Adipocyte (in vitro differentiated cells): Measurements from ENCODE around the gene COL23A1.

ENCODE experiments used
- DNase-seq: peaks from one replicate; pipeline ENCODE4 v3.0.0-alpha.2; 2015; ENCODE audit warnings: low read depth
- H3K27me3 ChIP-seq: replicated peaks from 2 replicates; pipeline ENCODE4 v1.7.0; 2013; ENCODE audit warnings: mild to moderate bottlenecking, low read length, moderate library complexity; ENCODE audit not compliant: control insufficient read depth, insufficient read depth
- H3K36me3 ChIP-seq: 2 replicates; pipeline ENCODE4 v1.7.0; 2013; ENCODE audit warnings: low read length, mild to moderate bottlenecking, moderate library complexity; ENCODE audit not compliant: control insufficient read depth, insufficient read depth, severe bottlenecking
- H3K4me1 ChIP-seq: 2 replicates; pipeline ENCODE4 v1.7.0; 2013; ENCODE audit warnings: mild to moderate bottlenecking, low read length, moderate library complexity; ENCODE audit not compliant: control insufficient read depth, insufficient read depth
- H3K4me3 ChIP-seq: 2 replicates; pipeline ENCODE4 v1.7.0; 2013; ENCODE audit warnings: mild to moderate bottlenecking, low read length, moderate library complexity
- H3K9ac ChIP-seq: 2 replicates; pipeline ENCODE4 v1.7.0; 2013; ENCODE audit warnings: mild to moderate bottlenecking, low read length, moderate library complexity
- H3K9me3 ChIP-seq: 2 replicates; pipeline ENCODE4 v1.7.0; 2013; ENCODE audit warnings: mild to moderate bottlenecking, low read length, moderate library complexity; ENCODE audit not compliant: control insufficient read depth

COL23A1 gene

DNA sequence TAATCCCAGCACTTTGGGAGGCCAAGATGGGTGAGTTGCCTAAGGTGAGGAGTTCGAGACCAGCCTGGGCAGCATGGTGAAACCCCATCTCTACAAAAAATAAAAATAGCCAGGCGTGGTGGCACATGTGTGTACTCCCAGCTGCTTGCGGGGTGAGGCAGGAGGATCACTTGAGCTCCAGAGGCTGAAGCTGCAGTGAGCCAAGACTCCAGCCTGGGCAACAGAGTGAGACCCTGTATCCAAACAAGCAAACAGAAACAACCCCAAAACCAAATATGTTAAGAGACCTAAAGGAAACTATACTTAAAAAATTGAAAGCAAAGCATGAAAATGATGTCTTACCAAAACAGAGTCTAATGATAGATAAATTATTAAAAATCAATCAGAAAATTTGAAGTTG lies 373.4 kb downstream of the COL23A1 start:
- DNase-seq, result no peak
- Histone ChIP-seq H3K4me3 (no peak overlapping the region), H3K9ac (no peak overlapping the region), H3K9me3 (no peaks in the 10 kb centered on the region), H3K36me3 (peaks cover 82% of the 10 kb centered on the region), H3K4me1 (no peaks in the 10 kb centered on the region), H3K27me3 (no peaks in the 10 kb centered on the region)

DNA sequence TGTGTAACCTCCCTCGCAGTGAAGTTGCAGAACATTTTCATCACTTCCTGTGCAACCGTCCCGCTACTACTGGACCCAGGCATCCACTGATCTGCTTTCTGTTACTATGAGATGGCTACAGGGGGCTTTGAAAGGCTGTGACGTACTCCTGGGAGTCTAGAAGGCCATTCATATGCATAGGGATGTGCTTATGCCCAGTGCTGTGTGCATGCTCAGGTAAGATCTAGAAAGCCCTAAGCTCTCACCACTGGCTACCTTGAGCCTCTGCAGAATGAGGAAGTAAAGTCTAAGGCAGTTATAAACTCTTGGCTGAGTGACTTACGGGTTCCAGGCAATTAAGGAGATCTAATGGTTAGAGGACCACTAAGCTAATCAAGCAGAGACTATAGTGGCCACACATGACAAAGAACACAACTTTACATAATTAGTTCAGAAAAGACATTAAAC lies 374.1 kb downstream of the COL23A1 start:
- Histone ChIP-seq H3K9me3 (no peaks in the 10 kb centered on the region), H3K4me1 (no peaks in the 10 kb centered on the region), H3K36me3 (peaks cover 82% of the 10 kb centered on the region), H3K4me3 (no peak overlapping the region), H3K27me3 (no peaks in the 10 kb centered on the region), H3K9ac (no peak overlapping the region)
- no peak for DNase-seq

DNA sequence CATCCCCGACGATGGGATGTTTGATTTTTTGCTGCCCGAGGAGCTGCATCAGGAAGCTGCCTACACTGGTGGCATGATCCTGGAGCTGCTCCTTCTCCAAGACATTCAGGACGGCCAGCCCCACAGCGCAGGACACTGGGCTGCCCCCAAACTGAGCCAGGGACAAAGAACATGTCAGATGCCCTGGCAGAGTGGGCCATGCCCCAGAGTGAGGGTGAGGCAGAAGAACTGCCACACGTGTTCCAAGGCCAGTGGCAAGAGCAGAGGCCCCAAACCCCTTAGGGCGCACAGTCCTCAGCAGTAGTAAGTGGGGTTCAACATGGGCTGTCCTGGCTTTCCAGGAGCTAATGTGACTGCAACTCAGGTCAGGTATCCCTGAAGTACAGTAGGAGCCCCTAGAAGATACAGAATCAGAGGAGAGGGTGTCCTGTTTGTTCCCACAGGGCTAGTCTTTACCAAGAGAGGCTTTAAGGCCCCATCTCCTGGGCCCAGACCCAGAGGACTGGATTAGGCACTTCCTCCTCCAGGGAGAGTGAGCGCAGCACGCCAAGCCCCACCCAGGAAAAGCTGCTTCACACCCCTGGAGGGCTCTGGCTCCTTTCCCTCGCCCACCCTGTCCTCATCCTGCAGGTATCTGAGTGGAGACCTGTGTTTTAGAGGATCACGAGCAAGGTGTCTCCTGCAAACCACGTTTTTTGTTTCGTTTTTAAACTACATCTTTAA lies 374.8 kb downstream of the COL23A1 start:
- H3K4me3 ChIP-seq, result no peak overlapping the region
- no peak overlapping the region for H3K9ac ChIP-seq
- peaks cover 83% of the 10 kb centered on the region for H3K36me3 ChIP-seq
- H3K4me1 ChIP-seq, result no peaks in the 10 kb centered on the region
- no peaks in the 10 kb centered on the region for H3K27me3 ChIP-seq
- no peak for DNase-seq
- H3K9me3 ChIP-seq, result no peaks in the 10 kb centered on the region

DNA sequence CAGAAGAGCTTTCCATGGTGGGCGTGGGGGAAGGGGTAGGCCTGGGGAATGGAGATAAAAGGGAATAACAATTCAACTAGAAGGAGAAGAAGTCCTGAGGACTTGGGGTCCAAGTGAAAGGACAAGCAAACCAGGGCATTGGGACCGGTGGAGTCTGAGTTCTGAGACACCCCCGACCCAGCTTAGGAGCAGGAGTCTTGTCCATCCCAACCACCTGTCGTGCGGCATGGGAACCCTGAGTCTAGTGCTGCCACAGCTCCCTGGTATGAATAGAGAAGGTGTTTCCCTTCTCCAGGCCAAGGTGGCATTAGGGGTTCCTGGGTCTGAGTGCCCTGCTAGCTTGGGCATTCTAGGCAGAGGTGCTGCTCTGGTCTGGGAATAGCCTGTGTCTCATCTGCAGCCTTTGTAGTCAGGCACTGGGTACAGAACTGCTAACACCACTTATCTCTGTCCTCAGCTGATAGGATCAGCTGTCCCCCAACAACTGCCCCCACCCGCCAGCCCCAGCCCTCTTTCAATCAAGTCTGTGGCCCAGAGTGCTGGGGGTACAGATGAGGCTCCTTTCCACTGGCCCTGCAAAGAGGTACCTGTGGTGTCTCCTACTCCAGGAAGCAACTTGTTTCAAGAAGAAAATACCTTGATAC lies 375.9 kb downstream of the COL23A1 start:
- peaks cover 89% of the 10 kb centered on the region for H3K36me3 ChIP-seq

DNA sequence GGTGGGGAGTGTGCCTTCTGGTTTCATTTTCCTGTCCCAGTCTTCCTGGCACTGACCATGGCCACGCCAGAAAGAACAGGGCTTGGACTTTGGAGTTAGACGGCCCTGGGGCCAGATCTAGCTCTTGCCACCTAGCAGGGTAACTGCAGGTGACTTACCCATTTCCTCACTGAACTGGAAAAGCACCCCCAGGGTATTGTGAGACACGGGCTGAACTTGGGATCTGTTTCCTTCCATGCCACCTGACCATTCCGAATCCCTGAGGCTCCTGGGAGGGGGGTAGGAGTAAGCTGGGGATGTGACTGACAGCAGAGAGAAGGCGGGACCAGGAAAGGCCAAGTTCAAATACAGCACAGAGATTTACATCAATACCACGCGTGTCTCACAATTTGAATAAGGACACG lies 376.4 kb downstream of the COL23A1 start:
- Histone ChIP-seq H3K36me3 (peaks cover 90% of the 10 kb centered on the region), H3K9ac (no peak overlapping the region), H3K4me3 (no peak overlapping the region)

More for the DNA sequence above, 375.9 kb downstream of the COL23A1 start:
- no peak overlapping the region for H3K4me3 ChIP-seq
- H3K9me3 ChIP-seq, result no peaks in the 10 kb centered on the region
- no peaks in the 10 kb centered on the region for H3K4me1 ChIP-seq
- no peaks in the 10 kb centered on the region for H3K27me3 ChIP-seq
- DNase-seq, result no peak
- no peak overlapping the region for H3K9ac ChIP-seq

DNA sequence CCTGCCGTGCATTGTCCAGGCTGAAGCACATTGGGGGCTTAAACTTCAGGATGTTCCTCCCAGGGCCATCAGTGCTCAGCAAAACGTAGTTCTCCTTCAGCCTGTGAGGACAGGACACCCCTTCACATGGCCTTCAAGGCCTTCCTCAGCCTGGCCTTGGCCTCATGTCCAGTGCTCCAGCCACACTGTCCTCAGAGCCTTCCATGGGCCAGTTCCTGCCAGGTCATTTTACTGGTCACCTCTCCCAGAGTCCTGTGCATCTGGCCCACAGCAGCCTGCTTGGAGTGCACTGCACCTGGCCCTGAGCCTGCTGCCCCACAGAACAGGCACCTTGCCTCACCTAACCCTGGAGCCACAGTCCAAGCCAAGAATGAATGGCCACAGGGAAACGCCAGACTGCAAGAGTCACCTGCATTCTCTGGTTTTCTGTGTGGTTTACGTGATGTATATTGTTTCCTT lies 377.2 kb downstream of the COL23A1 start:
- no peak overlapping the region for H3K4me3 ChIP-seq
- H3K27me3 ChIP-seq, result no peaks in the 10 kb centered on the region
- DNase-seq, result no peak
- peaks cover 3% of the 10 kb centered on the region for H3K4me1 ChIP-seq
- H3K9me3 ChIP-seq, result no peaks in the 10 kb centered on the region
- H3K9ac ChIP-seq, result no peak overlapping the region
- H3K36me3 ChIP-seq, result peaks cover 90% of the 10 kb centered on the region

More for the DNA sequence above, 376.4 kb downstream of the COL23A1 start:
- Histone ChIP-seq H3K27me3 (no peaks in the 10 kb centered on the region), H3K9me3 (no peaks in the 10 kb centered on the region), H3K4me1 (no peaks in the 10 kb centered on the region)
- DNase-seq, result no peak

DNA sequence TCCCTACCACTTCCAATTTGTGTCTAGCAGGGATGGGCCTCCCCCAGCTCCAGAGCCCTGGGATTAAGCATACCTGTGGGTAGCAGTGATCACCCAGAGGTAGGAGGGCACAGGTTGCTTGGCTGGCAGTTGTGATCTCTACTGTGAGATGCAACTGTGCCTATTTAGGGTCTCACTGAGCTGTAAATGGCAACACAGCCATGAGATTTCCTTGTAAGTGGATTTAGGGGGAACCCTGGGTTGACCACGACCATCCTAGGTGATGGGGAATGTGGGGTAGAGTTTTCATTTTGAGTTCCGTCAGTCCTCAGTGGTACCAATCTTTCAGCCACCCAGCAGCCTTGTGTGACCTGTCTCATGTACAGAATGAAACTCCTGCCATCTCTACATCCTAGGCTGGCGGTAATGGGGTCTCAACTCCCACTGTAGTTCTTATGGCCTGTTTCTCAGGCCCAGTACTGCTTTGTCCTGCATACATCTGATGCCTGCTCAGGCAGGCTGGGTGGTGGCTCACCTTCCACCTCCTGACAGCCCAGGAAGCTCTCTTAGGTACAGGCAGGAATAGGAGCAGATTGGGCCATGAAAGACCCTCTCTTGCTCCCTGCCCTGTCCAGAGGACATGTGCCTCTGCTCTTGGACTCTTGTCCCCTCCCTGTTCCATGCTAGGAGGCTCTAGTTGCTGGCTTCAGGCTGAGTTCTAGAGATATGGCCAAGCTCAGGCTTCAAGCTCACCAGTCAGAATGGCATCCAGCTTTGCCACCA lies 377.8 kb downstream of the COL23A1 start:
- Histone ChIP-seq H3K36me3 (peaks cover 96% of the 10 kb centered on the region), H3K9ac (no peak overlapping the region), H3K4me1 (peaks cover 9% of the 10 kb centered on the region), H3K9me3 (no peaks in the 10 kb centered on the region), H3K4me3 (no peak overlapping the region), H3K27me3 (no peaks in the 10 kb centered on the region)
- no peak for DNase-seq

DNA sequence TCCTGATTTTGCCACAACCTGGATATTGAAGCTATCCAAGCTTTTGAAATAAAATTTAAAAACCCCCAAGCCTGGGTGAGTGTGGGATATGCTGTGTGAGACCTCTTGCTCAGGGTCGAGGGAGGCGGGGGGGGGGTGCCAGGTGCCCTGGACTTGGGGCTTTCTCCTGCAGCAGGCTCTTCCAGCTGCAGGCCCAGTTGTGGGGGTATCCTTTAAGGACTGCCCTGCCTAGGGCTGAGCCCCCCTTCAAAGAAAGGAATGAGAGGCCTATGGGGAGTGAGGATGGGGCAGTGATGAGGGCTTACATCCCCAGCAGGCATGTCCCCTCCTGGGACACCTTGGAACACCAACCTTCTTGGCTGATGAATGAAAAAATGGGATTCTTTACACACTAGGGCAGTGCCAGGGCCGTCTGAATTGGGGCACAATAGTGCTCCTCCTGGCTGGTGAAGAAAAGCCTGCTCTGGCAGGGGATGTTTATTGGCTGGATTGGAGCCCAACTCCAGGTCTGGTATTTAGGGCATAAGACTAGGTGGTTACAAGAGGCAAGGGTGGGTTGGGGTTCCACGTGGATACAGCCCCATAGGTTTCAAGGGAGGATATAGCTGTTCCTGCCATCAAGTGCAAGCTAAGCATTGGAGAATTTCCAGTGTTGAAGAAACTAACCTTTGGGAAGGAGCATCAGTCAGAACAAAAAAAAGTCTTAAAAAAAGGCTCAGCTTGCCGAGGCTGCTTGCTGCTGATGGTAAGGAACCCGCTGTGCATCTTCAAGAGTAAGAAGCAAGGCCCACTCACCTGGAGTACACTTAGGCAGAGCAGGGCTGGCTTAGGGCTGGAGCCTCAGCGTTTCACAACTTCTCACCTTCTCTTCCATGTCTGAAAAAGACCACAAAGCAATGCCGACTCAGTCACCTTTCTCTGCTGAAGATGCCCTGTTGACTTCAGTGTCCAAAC lies 378.8 kb downstream of the COL23A1 start:
- no peaks in the 10 kb centered on the region for H3K9me3 ChIP-seq
- peaks cover 99% of the 10 kb centered on the region for H3K36me3 ChIP-seq
- no peak overlapping the region for H3K9ac ChIP-seq
- H3K27me3 ChIP-seq, result no peaks in the 10 kb centered on the region
- no peak for DNase-seq
- peaks cover 19% of the 10 kb centered on the region for H3K4me1 ChIP-seq
- no peak overlapping the region for H3K4me3 ChIP-seq

DNA sequence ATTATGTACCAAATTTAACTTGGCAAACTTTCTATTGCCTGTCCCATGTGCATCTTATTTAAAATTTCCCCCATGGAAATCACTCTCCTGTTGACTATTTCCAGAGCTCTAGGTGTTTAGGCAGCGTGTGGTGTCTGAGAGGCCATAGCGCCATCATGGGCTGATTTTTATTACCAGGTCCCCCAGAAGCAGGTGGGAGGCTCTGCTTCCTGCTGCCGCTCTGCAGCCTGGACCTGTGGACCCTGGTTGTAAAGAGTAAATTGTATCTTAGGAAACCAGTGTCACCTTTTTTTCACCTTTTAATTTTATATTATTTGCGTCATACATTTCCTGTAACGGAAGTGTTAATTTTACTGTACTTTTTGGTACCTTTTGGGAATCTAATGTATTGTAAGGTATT lies 379.5 kb downstream of the COL23A1 start:
- DNase-seq, result no peak
- Histone ChIP-seq H3K9me3 (no peaks in the 10 kb centered on the region), H3K4me3 (no peak overlapping the region), H3K4me1 (peaks cover 26% of the 10 kb centered on the region), H3K27me3 (no peaks in the 10 kb centered on the region), H3K36me3 (peaks cover 97% of the 10 kb centered on the region), H3K9ac (no peak overlapping the region)

DNA sequence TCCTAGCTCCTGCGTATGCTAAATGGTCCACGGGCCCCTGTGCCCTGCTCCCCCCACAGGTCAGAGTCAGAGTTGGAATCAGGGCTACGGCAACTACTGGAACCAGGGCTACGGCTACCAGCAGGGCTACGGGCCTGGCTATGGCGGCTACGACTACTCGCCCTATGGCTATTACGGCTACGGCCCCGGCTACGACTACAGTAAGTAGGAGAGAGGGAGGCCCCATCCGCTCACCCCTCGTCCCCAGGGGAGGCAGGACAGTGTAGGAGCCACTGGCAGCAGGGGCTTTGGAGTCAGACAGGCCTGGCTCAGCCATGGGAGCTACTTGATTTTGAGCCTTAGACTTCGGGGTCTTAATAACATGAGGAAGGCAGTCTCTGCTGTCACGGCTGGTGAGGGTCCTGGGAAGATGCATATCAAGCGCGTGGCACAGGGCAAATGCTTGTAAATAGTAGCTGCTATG lies 380.1 kb downstream of the COL23A1 start:
- Histone ChIP-seq H3K9ac (no peak overlapping the region), H3K4me3 (no peak overlapping the region), H3K27me3 (no peaks in the 10 kb centered on the region), H3K4me1 (peaks cover 26% of the 10 kb centered on the region), H3K9me3 (no peaks in the 10 kb centered on the region), H3K36me3 (peaks cover 91% of the 10 kb centered on the region)
- DNase-seq, result no peak
